Common myeloid progenitor, CD34-positive (primary cell): ENCODE data around the gene NPIPB6.

Experiments
- CTCF ChIA-PET: fragments of 350-600 bp; sonication (Branson Sonifier 250); formaldehyde crosslinking; loops from one replicate; lab custom pipeline; 2021; ENCODE audit warnings: antibody characterized with exemption; lab: Charles Lee
- POLR2A ChIA-PET: fragments of 350-600 bp; sonication (Branson Sonifier 250); formaldehyde crosslinking; loops from one replicate; lab custom pipeline; 2021; ENCODE audit warnings: antibody characterized with exemption; lab: Charles Lee
- DNase-seq, 3 donors: peaks; one replicate each; pipeline versions ENCODE4 v3.0.0 to v3.0.0-alpha.2; 2013
- H3K27ac ChIP-seq, 2 experiments: 1 replicate in 1 of 2; 2 replicates in 1 of 2; pipeline ENCODE4 v1.7.0; 2013; ENCODE audit warnings: inconsistent platforms in 2 of 2, low read length in 2 of 2, mild to moderate bottlenecking in 2 of 2, low read depth in 1 of 2, moderate library complexity in 1 of 2; ENCODE audit not compliant: severe bottlenecking in 2 of 2, insufficient read depth in 1 of 2, poor library complexity in 1 of 2
- H3K27me3 ChIP-seq, 5 experiments: replicated peaks in 2 of 5; 1 replicate in 3 of 5; 2 replicates in 2 of 5; pipeline versions ENCODE4 v1.6.1 to v1.7.0; 2013; ENCODE audit warnings: low read length in 4 of 5, mild to moderate bottlenecking in 2 of 5, moderate library complexity in 2 of 5, inconsistent platforms in 1 of 5; ENCODE audit not compliant: insufficient read depth in 5 of 5, control insufficient read depth in 4 of 5
- H3K36me3 ChIP-seq, 4 experiments: 1 replicate in 2 of 4; 2 replicates in 2 of 4; pipeline versions ENCODE4 v1.6.1 to v1.7.0; 2013; ENCODE audit warnings: low read length in 3 of 4, control low read depth in 1 of 4, mild to moderate bottlenecking in 1 of 4; ENCODE audit not compliant: control insufficient read depth in 4 of 4, insufficient read depth in 4 of 4
- H3K4me1 ChIP-seq, 4 experiments: 1 replicate in 3 of 4; 2 replicates in 1 of 4; pipeline versions ENCODE4 v1.6.1 to v1.7.1; 2013; ENCODE audit warnings: low read length in 3 of 4, mild to moderate bottlenecking in 3 of 4, control low read depth in 1 of 4, inconsistent platforms in 1 of 4, moderate library complexity in 1 of 4; ENCODE audit not compliant: control insufficient read depth in 4 of 4, insufficient read depth in 4 of 4; ENCODE audit errors: control extremely low read depth in 1 of 4
- H3K4me3 ChIP-seq, 7 experiments: 1 replicate in 4 of 7; 2 replicates in 3 of 7; pipeline versions ENCODE4 v1.5.1 to v1.7.0; 2013; ENCODE audit warnings: mild to moderate bottlenecking in 7 of 7, low read length in 6 of 7, moderate library complexity in 6 of 7, inconsistent platforms in 2 of 7, low read depth in 2 of 7, control low read depth in 1 of 7; ENCODE audit not compliant: insufficient read depth in 4 of 7, control insufficient read depth in 1 of 7; ENCODE audit errors: extremely low read depth in 1 of 7
- H3K9me3 ChIP-seq, 5 experiments: 1 replicate in 4 of 5; 2 replicates in 1 of 5; pipeline versions ENCODE4 v1.6.1 to v1.7.1; 2013; ENCODE audit warnings: low read length in 4 of 5, mild to moderate bottlenecking in 2 of 5, inconsistent platforms in 1 of 5, low read depth in 1 of 5, moderate library complexity in 1 of 5; ENCODE audit not compliant: control insufficient read depth in 4 of 5, insufficient read depth in 2 of 5; ENCODE audit errors: control extremely low read depth in 1 of 5
- WGBS: methylation state at CpG from one replicate; pipeline ENCODE4 v1.1.5; 2013; ENCODE audit not compliant: insufficient coverage; 5-methylcytosine and 5-hydroxymethylcytosine counted together

The NPIPB6 gene

DNA sequence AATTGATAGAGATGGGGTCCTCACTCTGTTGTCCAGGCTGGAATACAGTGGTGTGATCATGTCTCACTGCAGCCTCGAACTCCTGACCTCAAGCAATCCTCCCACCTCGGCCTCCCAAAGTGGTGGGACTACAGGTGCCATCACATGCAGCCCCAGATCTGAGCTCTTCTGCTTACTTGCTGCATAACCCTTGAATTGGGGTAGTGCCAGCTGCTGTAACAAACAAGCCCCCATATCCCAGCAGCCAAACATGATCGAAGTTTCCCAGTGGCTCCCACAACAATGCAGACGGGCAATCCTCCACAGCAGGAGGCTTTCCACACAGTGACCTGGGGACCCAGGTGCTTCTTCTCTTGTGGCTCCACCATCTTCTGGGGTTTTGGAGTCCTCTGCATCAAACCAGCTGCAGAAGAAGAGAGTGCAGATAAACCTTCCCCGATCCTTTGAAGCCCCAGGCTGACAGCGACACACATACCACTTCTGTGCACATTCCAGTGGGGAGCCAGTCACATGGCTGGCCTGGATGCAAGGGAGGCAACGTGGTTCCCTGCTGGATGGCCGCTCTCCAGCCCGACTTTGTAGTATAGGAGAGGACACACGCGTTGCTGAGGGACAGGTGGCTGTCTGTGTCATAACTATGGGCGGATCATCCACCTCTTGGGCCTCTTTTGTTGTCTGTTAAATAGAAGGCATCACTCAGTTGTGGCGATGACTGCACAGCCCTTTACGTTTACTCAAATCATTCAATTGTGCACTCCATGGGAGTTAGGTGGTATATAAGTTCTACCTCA lies 54.3 kb downstream of the NPIPB6 start:
- CTCF ChIA-PET = interaction anchor here (1.0 to 2.5 kb wide), 5 partner anchors 9 to 31 kb away, joined by 3 to 10 read pairs (median 4); no protein-coding TSS in a partner anchor

DNA sequence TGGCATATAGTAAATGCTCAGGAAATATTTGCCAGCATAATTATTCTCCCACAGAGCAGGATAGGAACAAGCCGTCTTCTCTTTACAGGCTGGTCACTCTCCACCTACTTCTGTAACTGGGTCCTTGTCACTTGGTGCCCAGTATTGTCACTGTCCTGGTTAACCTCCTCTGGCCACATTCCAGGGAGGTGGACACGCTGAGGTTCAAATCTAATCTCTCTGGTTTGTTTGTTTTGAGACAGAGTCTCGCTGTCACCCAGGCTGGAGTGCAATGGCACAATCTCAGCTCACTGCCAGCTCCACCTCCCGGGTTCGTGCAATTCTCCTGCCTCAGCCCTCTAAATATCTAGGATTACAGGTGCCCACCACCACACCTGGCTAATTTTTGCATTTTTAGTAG lies 55.4 kb downstream of the NPIPB6 start:
- WGBS = 100% methylated on average over 3 of the region's 5 CpGs
- H3K4me1 ChIP-seq = peaks cover 0 to 4% (median 2%) of the 10 kb centered on the region in 4 experiments

More for the DNA sequence above, 54.3 kb downstream of the NPIPB6 start:
- H3K9me3 ChIP-seq = no peaks in the 10 kb centered on the region
- no peaks in the 10 kb centered on the region for H3K36me3 ChIP-seq
- 98% methylated on average over 11 of the region's 14 CpGs for WGBS
- H3K4me3 ChIP-seq = no peak overlapping the region
- POLR2A ChIA-PET = no interaction called here
- DNase-seq = no peak
- no peak overlapping the region for H3K27ac ChIP-seq
- no peaks in the 10 kb centered on the region for H3K27me3 ChIP-seq
- peaks cover 0 to 4% (median 2%) of the 10 kb centered on the region in 4 experiments for H3K4me1 ChIP-seq

GRCh38 chr16:28304214-28304613 lies 59.1 kb downstream of the NPIPB6 start:
- DNase-seq = peak in 2 of 3 donors; percentile 42 to 46
- POLR2A ChIA-PET = no interaction called here

More for the DNA sequence above, 55.4 kb downstream of the NPIPB6 start:
- Histone ChIP-seq H3K36me3 (no peaks in the 10 kb centered on the region), H3K27me3 (no peaks in the 10 kb centered on the region), H3K27ac (no peak overlapping the region), H3K9me3 (no peaks in the 10 kb centered on the region), H3K4me3 (no peak overlapping the region)
- no peak for DNase-seq
- POLR2A ChIA-PET = no interaction called here
- CTCF ChIA-PET = interaction anchor here (1.0 to 2.5 kb wide), 2 partner anchors 8 to 16 kb away, joined by 3 to 10 read pairs; no protein-coding TSS in a partner anchor

GRCh38 chr16:28303132-28303531 lies 60.2 kb downstream of the NPIPB6 start:
- Histone ChIP-seq H3K27ac (no peak overlapping the region), H3K4me1 (no peaks in the 10 kb centered on the region), H3K9me3 (no peaks in the 10 kb centered on the region), H3K27me3 (peaks cover 0 to 1% (median 0%) of the 10 kb centered on the region in 5 experiments), H3K4me3 (no peak overlapping the region), H3K36me3 (no peaks in the 10 kb centered on the region)
- POLR2A ChIA-PET = no interaction called here
- CTCF ChIA-PET = interaction anchor here (1.2 kb wide), 1 partner anchor 18 kb away, joined by 3 read pairs; no protein-coding TSS in a partner anchor
- DNase-seq = no peak

More at GRCh38 chr16:28304214-28304613, 59.1 kb downstream of the NPIPB6 start:
- Histone ChIP-seq H3K4me1 (no peaks in the 10 kb centered on the region), H3K27ac (no peak overlapping the region), H3K9me3 (no peaks in the 10 kb centered on the region), H3K4me3 (no peak overlapping the region), H3K27me3 (no peaks in the 10 kb centered on the region), H3K36me3 (no peaks in the 10 kb centered on the region)
- CTCF ChIA-PET = interaction anchor here (1.0 to 1.2 kb wide), 2 partner anchors 14 to 17 kb away, joined by 3 read pairs; no protein-coding TSS in a partner anchor
- WGBS = 89% methylated on average over 6 of the region's 8 CpGs

GRCh38 chr16:28301620-28302019 lies 61.7 kb downstream of the NPIPB6 start:
- H3K27me3 ChIP-seq = peaks cover 0 to 3% (median 0%) of the 10 kb centered on the region in 5 experiments
- no peak overlapping the region for H3K27ac ChIP-seq
- 100% methylated on average over 2 of the region's 2 CpGs for WGBS
- no peak overlapping the region for H3K4me3 ChIP-seq
- no peaks in the 10 kb centered on the region for H3K36me3 ChIP-seq
- POLR2A ChIA-PET = no interaction called here
- CTCF ChIA-PET = interaction anchor here (1.5 to 1.6 kb wide), 2 partner anchors 16 to 24 kb away, joined by 5 to 10 read pairs; no protein-coding TSS in a partner anchor
- no peak for DNase-seq
- no peaks in the 10 kb centered on the region for H3K9me3 ChIP-seq
- H3K4me1 ChIP-seq = peaks cover 0 to 4% (median 1%) of the 10 kb centered on the region in 4 experiments

DNA sequence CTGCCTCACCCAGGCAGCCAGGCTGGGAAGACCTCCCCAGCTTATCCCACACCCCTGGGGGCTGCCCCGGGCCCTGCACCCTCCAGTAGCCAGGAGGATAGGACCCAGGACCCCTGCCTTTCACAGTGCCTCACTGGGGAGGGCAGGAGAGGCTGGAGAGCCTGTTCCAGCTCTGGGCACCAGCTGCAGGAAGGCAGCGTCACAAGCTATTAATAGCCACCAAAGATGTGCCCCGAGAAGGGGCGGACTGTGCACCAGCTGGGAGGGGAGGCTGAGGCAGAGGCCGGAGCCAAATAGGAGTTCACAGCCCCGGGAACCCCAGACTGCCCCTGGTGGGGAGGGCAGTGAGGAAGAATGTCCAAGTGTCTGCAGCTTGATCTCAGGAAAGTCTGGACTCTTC lies 62.2 kb downstream of the NPIPB6 start:
- H3K27me3 ChIP-seq = peaks cover 0 to 3% (median 0%) of the 10 kb centered on the region in 5 experiments
- ChIA-PET POLR2A (no interaction called here), CTCF (interaction anchor here (1.5 to 2.2 kb wide), 3 partner anchors 8 to 23 kb away, joined by 5 to 10 read pairs (median 10); no protein-coding TSS in a partner anchor)
- 93% methylated on average over 5 of the region's 6 CpGs for WGBS
- DNase-seq = no peak
- no peak overlapping the region for H3K4me3 ChIP-seq
- H3K27ac ChIP-seq = no peak overlapping the region
- peaks cover 0 to 4% (median 1%) of the 10 kb centered on the region in 4 experiments for H3K4me1 ChIP-seq
- no peaks in the 10 kb centered on the region for H3K9me3 ChIP-seq
- no peaks in the 10 kb centered on the region for H3K36me3 ChIP-seq

DNA sequence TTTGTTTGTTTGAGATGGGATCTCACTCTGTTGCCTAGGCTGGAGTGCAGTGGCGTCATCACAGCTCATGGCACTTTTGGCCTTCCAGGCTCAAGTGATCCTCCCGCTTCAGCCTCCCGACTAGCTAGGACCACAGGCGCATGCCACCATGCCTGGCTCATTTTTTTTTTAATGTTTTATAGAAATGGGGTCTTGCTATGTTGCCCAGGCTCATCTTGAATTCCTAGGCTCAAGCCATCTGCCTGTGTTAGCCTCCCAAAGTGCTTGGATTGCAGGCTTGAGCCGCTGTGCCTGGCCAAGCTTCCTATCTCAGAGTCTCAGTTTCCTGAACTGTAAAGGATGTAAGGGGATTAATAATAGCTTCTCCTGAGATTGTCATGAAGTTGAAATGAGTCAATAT lies 63.0 kb downstream of the NPIPB6 start:
- Histone ChIP-seq H3K4me1 (peaks cover 0 to 4% (median 1%) of the 10 kb centered on the region in 4 experiments), H3K27ac (no peak overlapping the region), H3K9me3 (no peaks in the 10 kb centered on the region), H3K36me3 (no peaks in the 10 kb centered on the region), H3K4me3 (no peak overlapping the region), H3K27me3 (peaks cover 0 to 3% (median 0%) of the 10 kb centered on the region in 5 experiments)
- ChIA-PET POLR2A (no interaction called here), CTCF (interaction anchor here (0.8 to 3.1 kb wide), 6 partner anchors 9 to 27 kb away, joined by 3 to 10 read pairs (median 10); no protein-coding TSS in a partner anchor)
- no peak for DNase-seq
- WGBS = 100% methylated on average over 2 of the region's 5 CpGs
